ENCODE results near the gene PSD2. TPM values are rescaled to one million over a fixed set of nuclear protein-coding genes. Genes with fewer than 3 reads are reported as not detected.

PSD2 gene
- total and polyA plus RNA-seq, 4 donors = 0.05 TPM; not detected in 3

GRCh38 chr5:139886213-139886612 lies 90.6 kb downstream of the PSD2 start:
- Histone ChIP-seq H3K4me3 (ENCODE audit: low read depth in 1 of 3, low read length in 3 of 3) (no peak overlapping the region), H3K36me3 (ENCODE audit: control insufficient read depth in 4 of 4, insufficient read depth in 3 of 4, low read depth in 1 of 4, low read length in 3 of 4) (no peaks in the 10 kb centered on the region), H3K9ac (ENCODE audit: low read depth in 1 of 2, low read length in 2 of 2) (no peak overlapping the region), H3K27ac (ENCODE audit: low read depth in 1 of 2, low read length in 2 of 2) (no peak overlapping the region), H3K27me3 (ENCODE audit: control insufficient read depth in 4 of 4, insufficient read depth in 4 of 4, low read length in 3 of 4) (no peaks in the 10 kb centered on the region), H3K9me3 (ENCODE audit: control insufficient read depth in 4 of 4, low read length in 3 of 4) (no peaks in the 10 kb centered on the region), H3K4me1 (ENCODE audit: control insufficient read depth in 4 of 4, insufficient read depth in 4 of 4, low read length in 3 of 4) (no peaks in the 10 kb centered on the region)
- TF ChIP-seq YY1 (IDR thresholded peaks at IDR 0.05) (no peak), ZBTB33 (IDR thresholded peaks at IDR 0.05) (no peak), TAF1 (conservative IDR thresholded peaks at IDR 0.05) (no peak), HNF4A (conservative IDR thresholded peaks at IDR 0.05) (no peak), HNF4G (IDR thresholded peaks at IDR 0.05) (no peak), MAX (IDR thresholded peaks at IDR 0.05) (no peak), REST (IDR thresholded peaks at IDR 0.05) (no peak), CTCF (IDR thresholded peaks at IDR 0.05; ENCODE audit: low read depth, low read length, missing input control) (no peak), NR2F2 (IDR thresholded peaks at IDR 0.05) (no peak), JUND (IDR thresholded peaks at IDR 0.05) (no peak), EGR1 (IDR thresholded peaks at IDR 0.05; ENCODE audit: low read depth in 2 of 2) (no peak)
- DNase-seq (ENCODE audit: low spot score) = no peak
- 79% methylated on average over 2 of the region's 2 CpGs for WGBS

GRCh38 chr5:139888370-139888769 lies 92.8 kb downstream of the PSD2 start:
- Histone ChIP-seq H3K27ac (ENCODE audit: low read depth in 1 of 2, low read length in 2 of 2) (no peak overlapping the region), H3K9ac (ENCODE audit: low read depth in 1 of 2, low read length in 2 of 2) (no peak overlapping the region), H3K27me3 (ENCODE audit: control insufficient read depth in 4 of 4, insufficient read depth in 4 of 4, low read length in 3 of 4) (no peaks in the 10 kb centered on the region), H3K9me3 (ENCODE audit: control insufficient read depth in 4 of 4, low read length in 3 of 4) (no peaks in the 10 kb centered on the region), H3K4me3 (ENCODE audit: low read depth in 1 of 3, low read length in 3 of 3) (no peak overlapping the region), H3K36me3 (ENCODE audit: control insufficient read depth in 4 of 4, insufficient read depth in 3 of 4, low read depth in 1 of 4, low read length in 3 of 4) (no peaks in the 10 kb centered on the region), H3K4me1 (ENCODE audit: control insufficient read depth in 4 of 4, insufficient read depth in 4 of 4, low read length in 3 of 4) (no peaks in the 10 kb centered on the region)
- WGBS = 75% methylated on average over 4 of the region's 4 CpGs
- TF ChIP-seq GABPA (IDR thresholded peaks at IDR 0.05 in 1 of 2, conservative IDR thresholded peaks at IDR 0.05 in 1 of 2) (no peak), NR2F2 (IDR thresholded peaks at IDR 0.05) (no peak)
- no peak for DNase-seq (ENCODE audit: low spot score)
